HG02981 (cell line): ENCODE results near the gene PHYH.

ENCODE experiments used
- ATAC-seq: cut with Tn5 transposase; IDR thresholded peaks from one replicate; pipeline ENCODE4 v1.9.1; 2021; ENCODE audit warnings: mild to moderate bottlenecking, moderate library complexity; ENCODE audit not compliant: unreplicated experiment

Gene PHYH

GRCh38 chr10:13231190-13231589, 68.7 kb downstream of the PHYH start:
- ATAC-seq: no peak
